ENCODE results near the gene ITGBL1. TPM values are rescaled to one million over a fixed set of nuclear protein-coding genes. Genes with fewer than 3 reads are reported as not detected.

The ITGBL1 gene
- total RNA-seq, 4 donors from 2014 or later = 0.83 to 28.0 (median 3.0) TPM

- no peaks in the 10 kb centered on the region for H3K4me1 ChIP-seq
- intact Hi-C loops (cut with DNase I) = no loop called here
- no peak overlapping the region for H3K4me3 ChIP-seq
- DNase-seq = no peak
- no peak overlapping the region for H3K27ac ChIP-seq
- peaks cover 0 to 6% (median 0%) of the 10 kb centered on the region in 4 donors for H3K27me3 ChIP-seq
- no peaks in the 10 kb centered on the region for H3K36me3 ChIP-seq
- no peak for TF ChIP-seq POLR2A (IDR thresholded peaks at IDR 0.05)
- TF ChIP-seq CTCF (IDR thresholded peaks at IDR 0.05) = no peak
- H3K9me3 ChIP-seq = no peaks in the 10 kb centered on the region
These were observed 18.6 kb upstream of the ITGBL1 start for GRCh38 chr13:101433895-101434294.

- Histone ChIP-seq H3K27ac (no peak overlapping the region), H3K9me3 (no peaks in the 10 kb centered on the region), H3K4me3 (no peak overlapping the region), H3K36me3 (no peaks in the 10 kb centered on the region), H3K27me3 (peaks cover 0 to 5% (median 0%) of the 10 kb centered on the region in 4 donors), H3K4me1 (no peaks in the 10 kb centered on the region)
- DNase-seq = no peak
- WGBS, 2 donors = 74 to 80% methylated on average over 3 of the region's 3 CpGs
- TF ChIP-seq CTCF (IDR thresholded peaks at IDR 0.05) = no peak
- no peak for TF ChIP-seq POLR2A (IDR thresholded peaks at IDR 0.05)
- intact Hi-C loops (cut with DNase I) = no loop called here
These were observed 18.0 kb upstream of the ITGBL1 start for GRCh38 chr13:101434486-101434885.

- Histone ChIP-seq H3K4me1 (peaks cover 0 to 13% (median 4%) of the 10 kb centered on the region in 3 donors), H3K27ac (no peak overlapping the region), H3K36me3 (no peaks in the 10 kb centered on the region), H3K27me3 (peaks cover 0 to 6% (median 0%) of the 10 kb centered on the region in 4 donors), H3K4me3 (no peak overlapping the region), H3K9me3 (no peaks in the 10 kb centered on the region)
- intact Hi-C loops (cut with DNase I) = no loop called here
- no peak for DNase-seq
- no peak for TF ChIP-seq CTCF (IDR thresholded peaks at IDR 0.05)
- no peak for TF ChIP-seq POLR2A (IDR thresholded peaks at IDR 0.05)
- 53% methylated on average over 4 of the region's 4 CpGs for WGBS, 2 donors
These were observed 4.6 kb upstream of the ITGBL1 start for GRCh38 chr13:101447852-101448251.

- Histone ChIP-seq H3K4me3 (no peak overlapping the region), H3K27me3 (peaks cover 0 to 17% (median 0%) of the 10 kb centered on the region in 4 donors), H3K36me3 (no peaks in the 10 kb centered on the region), H3K27ac (peak overlapping the region in 2 of 4 donors; percentile 17 to 50), H3K9me3 (no peaks in the 10 kb centered on the region), H3K4me1 (peaks cover 0 to 32% (median 4%) of the 10 kb centered on the region in 3 donors)
- TF ChIP-seq POLR2A (IDR thresholded peaks at IDR 0.05) = no peak
- no peak for TF ChIP-seq CTCF (IDR thresholded peaks at IDR 0.05)
- intact Hi-C loops (cut with DNase I) = no loop called here
- no peak for DNase-seq
- 23 to 26% methylated on average over 5 of the region's 5 CpGs for WGBS, 2 donors
These were observed 2.4 kb upstream of the ITGBL1 start for GRCh38 chr13:101449790-101450748.

GRCh38 chr13:101450749-101451130 is 1.7 kb upstream of the ITGBL1 start:
- 43 to 60% methylated on average over 1 to 2 of the region's 2 CpGs for WGBS, 2 donors
- intact Hi-C loops (cut with DNase I) = no loop called here
- Histone ChIP-seq H3K9me3 (no peaks in the 10 kb centered on the region), H3K36me3 (no peaks in the 10 kb centered on the region), H3K27ac (peak overlapping the region in 2 of 4 donors; percentile 17 to 50), H3K4me1 (peaks cover 0 to 32% (median 4%) of the 10 kb centered on the region in 3 donors), H3K27me3 (peaks cover 0 to 17% (median 0%) of the 10 kb centered on the region in 4 donors), H3K4me3 (no peak overlapping the region)
- TF ChIP-seq CTCF (IDR thresholded peaks at IDR 0.05) = no peak
- no peak for TF ChIP-seq POLR2A (IDR thresholded peaks at IDR 0.05)
- DNase-seq = no peak
